ENCODE results near the gene ZNF770.

DNA sequence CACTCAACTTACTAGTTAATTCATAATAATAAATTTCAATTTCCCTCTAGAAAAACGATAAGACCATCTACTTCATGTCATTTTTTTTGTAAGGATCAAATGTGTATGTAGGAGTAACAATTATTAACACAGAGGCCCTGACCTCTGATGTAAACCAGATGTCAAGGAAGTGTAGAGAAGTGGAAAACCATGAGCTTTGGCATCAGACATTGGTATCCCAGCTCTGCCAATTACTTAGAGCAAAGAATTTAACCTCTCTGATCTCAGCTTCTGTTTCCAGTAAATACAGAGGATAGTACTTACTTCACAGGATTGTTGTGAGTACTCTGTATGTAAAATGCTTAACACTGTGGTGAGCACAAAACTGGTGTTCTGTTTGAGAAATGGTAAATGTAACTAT, 36.1 kb downstream of the ZNF770 start:
- TF ChIP-seq POLR2AphosphoS5 (IDR thresholded peaks at IDR 0.05) (no peak), POLR2A (IDR thresholded peaks at IDR 0.05) (no peak)
- TF ChIP-seq, protein P1, sequence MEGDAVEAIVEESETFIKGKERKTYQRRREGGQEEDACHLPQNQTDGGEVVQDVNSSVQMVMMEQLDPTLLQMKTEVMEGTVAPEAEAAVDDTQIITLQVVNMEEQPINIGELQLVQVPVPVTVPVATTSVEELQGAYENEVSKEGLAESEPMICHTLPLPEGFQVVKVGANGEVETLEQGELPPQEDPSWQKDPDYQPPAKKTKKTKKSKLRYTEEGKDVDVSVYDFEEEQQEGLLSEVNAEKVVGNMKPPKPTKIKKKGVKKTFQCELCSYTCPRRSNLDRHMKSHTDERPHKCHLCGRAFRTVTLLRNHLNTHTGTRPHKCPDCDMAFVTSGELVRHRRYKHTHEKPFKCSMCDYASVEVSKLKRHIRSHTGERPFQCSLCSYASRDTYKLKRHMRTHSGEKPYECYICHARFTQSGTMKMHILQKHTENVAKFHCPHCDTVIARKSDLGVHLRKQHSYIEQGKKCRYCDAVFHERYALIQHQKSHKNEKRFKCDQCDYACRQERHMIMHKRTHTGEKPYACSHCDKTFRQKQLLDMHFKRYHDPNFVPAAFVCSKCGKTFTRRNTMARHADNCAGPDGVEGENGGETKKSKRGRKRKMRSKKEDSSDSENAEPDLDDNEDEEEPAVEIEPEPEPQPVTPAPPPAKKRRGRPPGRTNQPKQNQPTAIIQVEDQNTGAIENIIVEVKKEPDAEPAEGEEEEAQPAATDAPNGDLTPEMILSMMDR (IDR thresholded peaks at IDR 0.05), result no peak
